HPDE6-E6E7 (cell line): ENCODE measurements around the gene QSOX2.

Experiments
- DNase-seq: peaks from one replicate; pipeline ENCODE4 v3.0.0; 2011; ENCODE audit warnings: missing footprints; ENCODE audit errors: extremely low spot score

The QSOX2 gene

GRCh38 chr9:136204838-136205706 is 40.5 kb downstream of the QSOX2 start, which contains the start of gene LHX3:
TSS of gene LHX3 (minus strand) at chr9:136205128. CDS start at chr9:136205012, 116 bp downstream.
- no peak for DNase-seq

GRCh38 chr9:136204145-136204805 is 41.3 kb downstream of the QSOX2 start:
- DNase-seq = no peak

- DNase-seq = no peak
These were observed 42.0 kb downstream of the QSOX2 start for GRCh38 chr9:136203408-136204144.

- DNase-seq = no peak
These were observed 42.9 kb downstream of the QSOX2 start for GRCh38 chr9:136202454-136203407.

GRCh38 chr9:136201609-136202453 is 43.8 kb downstream of the QSOX2 start:
- no peak for DNase-seq

- DNase-seq = no peak
These were observed 44.4 kb downstream of the QSOX2 start for GRCh38 chr9:136201174-136201573.

GRCh38 chr9:136200424-136200823 is 45.2 kb downstream of the QSOX2 start:
- DNase-seq = no peak

- DNase-seq = no peak
These were observed 46.0 kb downstream of the QSOX2 start for GRCh38 chr9:136199391-136200288.

GRCh38 chr9:136198605-136199083 is 47.0 kb downstream of the QSOX2 start:
- DNase-seq = peak; percentile 38

- no peak for DNase-seq
These were observed 47.5 kb downstream of the QSOX2 start for GRCh38 chr9:136197930-136198604.

GRCh38 chr9:136197084-136197875 is 48.3 kb downstream of the QSOX2 start:
- DNase-seq = no peak

- no peak for DNase-seq
These were observed 49.1 kb downstream of the QSOX2 start for GRCh38 chr9:136196404-136197083.

GRCh38 chr9:136194540-136194939 is 51.1 kb downstream of the QSOX2 start:
- no peak for DNase-seq

GRCh38 chr9:136193891-136194279 is 51.7 kb downstream of the QSOX2 start:
- no peak for DNase-seq

GRCh38 chr9:136193127-136193890 is 52.3 kb downstream of the QSOX2 start:
- DNase-seq = no peak
